ENCODE results near the gene LPCAT4. TPM values are rescaled to one million over a fixed set of nuclear protein-coding genes. Genes with fewer than 3 reads are reported as not detected.

LPCAT4 gene
- total and polyA plus RNA-seq, 2 donors (not counting 1 experiment from before 2014, with no cell fraction given), result 6.3 to 21.8 TPM

- Histone ChIP-seq H3K27me3 (ENCODE audit: control insufficient read depth, insufficient read depth, low read length) (no peaks in the 10 kb centered on the region), H4K20me1 (ENCODE audit: control insufficient read depth, extremely low read depth, insufficient read depth, low read length) (no peaks in the 10 kb centered on the region), H3K4me1 (ENCODE audit: control insufficient read depth, extremely low read depth, insufficient read depth, low read length) (peaks cover 7% of the 10 kb centered on the region), H3K9me3 (ENCODE audit: control insufficient read depth, insufficient read depth, low read depth, low read length) (no peaks in the 10 kb centered on the region), H2AFZ (ENCODE audit: low read length) (peak overlapping the region; percentile 94), H3K9ac (ENCODE audit: insufficient read depth, low read length) (peak overlapping the region; percentile 77), H3K4me3 (replicated peaks in 1 of 4; ENCODE audit: control extremely low read depth in 1 of 4, insufficient read depth in 1 of 4, low read depth in 3 of 4, low read length in 4 of 4) (peak overlapping the region; percentile 77 to 88 (median 86)), H3K79me2 (ENCODE audit: control insufficient read depth, insufficient read depth, low read length) (peaks cover 10% of the 10 kb centered on the region), H3K27ac (ENCODE audit: insufficient read depth, low read length) (peak overlapping the region; percentile 52), H3K36me3 (ENCODE audit: control insufficient read depth, insufficient read depth, low read length) (no peaks in the 10 kb centered on the region), H3K4me2 (ENCODE audit: extremely low read depth, insufficient read depth, low read length) (peak overlapping the region; percentile 92)
- DNase-seq (ENCODE audit: low read depth in 2 of 2), result no peak
- TF ChIP-seq CTCF (conservative IDR thresholded peaks at IDR 0.05 in 1 of 2, IDR thresholded peaks at IDR 0.05 in 1 of 2; ENCODE audit: low read depth in 1 of 2, low read length in 2 of 2), result no peak
- TF ChIP-seq EZH2 (IDR thresholded peaks at IDR 0.05; ENCODE audit: low read length, missing control alignments), result no peak
Measured at GRCh38 chr15:34336991-34337556, 29.9 kb downstream of the LPCAT4 start.

GRCh38 chr15:34336231-34336990, 30.6 kb downstream of the LPCAT4 start:
- Histone ChIP-seq H3K79me2 (ENCODE audit: control insufficient read depth, insufficient read depth, low read length) (peaks cover 5% of the 10 kb centered on the region), H4K20me1 (ENCODE audit: control insufficient read depth, extremely low read depth, insufficient read depth, low read length) (no peaks in the 10 kb centered on the region), H2AFZ (ENCODE audit: low read length) (no peak overlapping the region), H3K27ac (ENCODE audit: insufficient read depth, low read length) (no peak overlapping the region), H3K4me1 (ENCODE audit: control insufficient read depth, extremely low read depth, insufficient read depth, low read length) (peaks cover 7% of the 10 kb centered on the region), H3K9ac (ENCODE audit: insufficient read depth, low read length) (no peak overlapping the region), H3K27me3 (ENCODE audit: control insufficient read depth, insufficient read depth, low read length) (no peaks in the 10 kb centered on the region), H3K4me2 (ENCODE audit: extremely low read depth, insufficient read depth, low read length) (peak overlapping the region; percentile 92), H3K4me3 (replicated peaks in 1 of 4; ENCODE audit: control extremely low read depth in 1 of 4, insufficient read depth in 1 of 4, low read depth in 3 of 4, low read length in 4 of 4) (peak overlapping the region in 3 of 4 experiments; percentile 77 to 86 (median 86)), H3K36me3 (ENCODE audit: control insufficient read depth, insufficient read depth, low read length) (no peaks in the 10 kb centered on the region), H3K9me3 (ENCODE audit: control insufficient read depth, insufficient read depth, low read depth, low read length) (no peaks in the 10 kb centered on the region)
- no peak for DNase-seq (ENCODE audit: low read depth in 2 of 2)
- no peak for TF ChIP-seq CTCF (conservative IDR thresholded peaks at IDR 0.05 in 1 of 2, IDR thresholded peaks at IDR 0.05 in 1 of 2; ENCODE audit: low read depth in 1 of 2, low read length in 2 of 2)
- no peak for TF ChIP-seq EZH2 (IDR thresholded peaks at IDR 0.05; ENCODE audit: low read length, missing control alignments)

GRCh38 chr15:34335176-34336032, 31.6 kb downstream of the LPCAT4 start:
- no peaks in the 10 kb centered on the region for H4K20me1 ChIP-seq (ENCODE audit: control insufficient read depth, extremely low read depth, insufficient read depth, low read length)
- H3K79me2 ChIP-seq (ENCODE audit: control insufficient read depth, insufficient read depth, low read length), result no peaks in the 10 kb centered on the region
- H3K9me3 ChIP-seq (ENCODE audit: control insufficient read depth, insufficient read depth, low read depth, low read length), result no peaks in the 10 kb centered on the region
- H3K27ac ChIP-seq (ENCODE audit: insufficient read depth, low read length), result no peak overlapping the region
- H3K4me2 ChIP-seq (ENCODE audit: extremely low read depth, insufficient read depth, low read length), result no peak overlapping the region
- DNase-seq (ENCODE audit: low read depth in 2 of 2), result no peak
- no peak overlapping the region for H3K9ac ChIP-seq (ENCODE audit: insufficient read depth, low read length)
- no peak overlapping the region for H2AFZ ChIP-seq (ENCODE audit: low read length)
- TF ChIP-seq EZH2 (IDR thresholded peaks at IDR 0.05; ENCODE audit: low read length, missing control alignments) (no peak), CTCF (conservative IDR thresholded peaks at IDR 0.05 in 1 of 2, IDR thresholded peaks at IDR 0.05 in 1 of 2; ENCODE audit: low read depth in 1 of 2, low read length in 2 of 2) (no peak)
- H3K4me1 ChIP-seq (ENCODE audit: control insufficient read depth, extremely low read depth, insufficient read depth, low read length), result peaks cover 7% of the 10 kb centered on the region
- peak overlapping the region in 1 of 4 experiments; percentile 27 for H3K4me3 ChIP-seq (replicated peaks in 1 of 4; ENCODE audit: control extremely low read depth in 1 of 4, insufficient read depth in 1 of 4, low read depth in 3 of 4, low read length in 4 of 4)
- no peaks in the 10 kb centered on the region for H3K27me3 ChIP-seq (ENCODE audit: control insufficient read depth, insufficient read depth, low read length)
- H3K36me3 ChIP-seq (ENCODE audit: control insufficient read depth, insufficient read depth, low read length), result no peaks in the 10 kb centered on the region

All from fibroblast of lung (primary cell).